ENCODE data around the gene LNP1.

DNA sequence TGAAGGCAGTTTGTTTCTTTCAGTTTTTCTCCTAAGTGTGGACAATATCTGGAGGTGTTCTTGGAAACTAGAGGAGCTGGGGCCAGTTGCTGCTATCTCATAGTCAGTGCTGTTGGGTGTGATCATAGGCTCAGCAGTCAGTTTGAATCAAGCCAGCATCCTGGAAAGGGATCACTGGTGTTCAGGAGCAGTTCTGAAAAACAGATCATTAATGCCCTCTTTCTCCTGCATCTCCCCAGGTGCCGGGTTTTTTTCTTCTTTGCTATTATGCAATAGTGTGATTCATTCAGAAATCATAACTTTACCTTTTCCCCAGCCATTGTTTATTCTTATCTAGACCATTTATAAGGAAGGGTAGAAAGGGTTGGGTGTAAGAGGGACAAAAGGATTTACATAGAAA lies 24.0 kb downstream of the LNP1 start:
- TF ChIP-seq, protein P1, sequence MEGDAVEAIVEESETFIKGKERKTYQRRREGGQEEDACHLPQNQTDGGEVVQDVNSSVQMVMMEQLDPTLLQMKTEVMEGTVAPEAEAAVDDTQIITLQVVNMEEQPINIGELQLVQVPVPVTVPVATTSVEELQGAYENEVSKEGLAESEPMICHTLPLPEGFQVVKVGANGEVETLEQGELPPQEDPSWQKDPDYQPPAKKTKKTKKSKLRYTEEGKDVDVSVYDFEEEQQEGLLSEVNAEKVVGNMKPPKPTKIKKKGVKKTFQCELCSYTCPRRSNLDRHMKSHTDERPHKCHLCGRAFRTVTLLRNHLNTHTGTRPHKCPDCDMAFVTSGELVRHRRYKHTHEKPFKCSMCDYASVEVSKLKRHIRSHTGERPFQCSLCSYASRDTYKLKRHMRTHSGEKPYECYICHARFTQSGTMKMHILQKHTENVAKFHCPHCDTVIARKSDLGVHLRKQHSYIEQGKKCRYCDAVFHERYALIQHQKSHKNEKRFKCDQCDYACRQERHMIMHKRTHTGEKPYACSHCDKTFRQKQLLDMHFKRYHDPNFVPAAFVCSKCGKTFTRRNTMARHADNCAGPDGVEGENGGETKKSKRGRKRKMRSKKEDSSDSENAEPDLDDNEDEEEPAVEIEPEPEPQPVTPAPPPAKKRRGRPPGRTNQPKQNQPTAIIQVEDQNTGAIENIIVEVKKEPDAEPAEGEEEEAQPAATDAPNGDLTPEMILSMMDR (IDR thresholded peaks at IDR 0.05) = no peak
- TF ChIP-seq POLR2A (IDR thresholded peaks at IDR 0.05) = no peak
